ENCODE results near the gene COL16A1. TPM values are rescaled to one million over a fixed set of nuclear protein-coding genes. Genes with fewer than 3 reads are reported as not detected.

The COL16A1 gene
- total and polyA plus RNA-seq, 2 of the 13 experiments (the other 11 are each of a cell fraction or from before 2014, with no cell fraction given) = 4.3 to 12.2 TPM

- no peak for ATAC-seq
- Histone ChIP-seq H3K27ac (ENCODE audit: extremely low read length, insufficient read depth, low read length) (no peak overlapping the region), H3K4me1 (ENCODE audit: insufficient read depth, low read length) (no peaks in the 10 kb centered on the region), H4K20me1 (ENCODE audit: insufficient read depth, low read length) (no peaks in the 10 kb centered on the region), H3K27me3 (ENCODE audit: control insufficient read depth in 1 of 2, insufficient read depth in 2 of 2, low read length in 2 of 2) (peaks cover 4 to 24% of the 10 kb centered on the region in 2 experiments; a peak in 4 of 5 replicates), H3K9ac (ENCODE audit: insufficient read depth, low read depth, low read length) (no peak overlapping the region), H3K36me3 (replicated peaks in 1 of 2; ENCODE audit: control insufficient read depth in 1 of 2, insufficient read depth in 2 of 2, low read length in 2 of 2) (no peaks in the 10 kb centered on the region), H3K79me2 (ENCODE audit: insufficient read depth, low read length) (no peaks in the 10 kb centered on the region), H2AFZ (ENCODE audit: low read length) (no peak overlapping the region), H3K4me3 (replicated peaks in 1 of 3; ENCODE audit: insufficient read depth in 1 of 3, low read depth in 2 of 3, low read length in 3 of 3) (no peak overlapping the region), H3K9me3 (ENCODE audit: low read length) (no peaks in the 10 kb centered on the region), H3K4me2 (ENCODE audit: low read depth, low read length) (no peak overlapping the region)
- BruUV-seq (replicated peaks) = no TSS peak
- WGBS (ENCODE audit: low lambda C conversion rate) = 90% methylated on average over 4 of the region's 20 CpGs
- intact Hi-C loops (cut with micrococcal nuclease; ENCODE audit: unreplicated experiment) (no loop called here), in situ Hi-C loops (cut with HindIII; ENCODE audit: extremely low pct_ligation_motif_present, low pct_unique_long_range_greater_than_20kb) (no loop called here)
- POLR2A ChIA-PET = no interaction called here
- TF ChIP-seq ZNF432 (CRISPR knock-in tag; IDR thresholded peaks at IDR 0.05; ENCODE audit: borderline replicate concordance) = no peak
- TF ChIP-seq ZNF768 (CRISPR knock-in tag; IDR thresholded peaks at IDR 0.05) = peak; percentile 73
- DNase-seq (ENCODE audit: low spot score) = no peak
- CTCF ChIA-PET (ENCODE audit: low intra/inter-chr PET ratio, low total read pairs) = no interaction called here
- FAIRE-seq = no peak
These were observed 83.0 kb downstream of the COL16A1 start for GRCh38 chr1:31620631-31621497.

GRCh38 chr1:31618916-31619846 lies 84.6 kb downstream of the COL16A1 start:
- 60% methylated on average over 10 of the region's 23 CpGs for WGBS (ENCODE audit: low lambda C conversion rate)
- Histone ChIP-seq H3K9ac (ENCODE audit: insufficient read depth, low read depth, low read length) (no peak overlapping the region), H3K4me1 (ENCODE audit: insufficient read depth, low read length) (peaks cover 7% of the 10 kb centered on the region; the same call in 1 of the 2 replicates), H3K27ac (ENCODE audit: extremely low read length, insufficient read depth, low read length) (no peak overlapping the region), H2AFZ (ENCODE audit: low read length) (no peak overlapping the region), H3K27me3 (ENCODE audit: control insufficient read depth in 1 of 2, insufficient read depth in 2 of 2, low read length in 2 of 2) (peaks cover 7 to 39% of the 10 kb centered on the region in 2 experiments), H3K4me3 (replicated peaks in 1 of 3; ENCODE audit: insufficient read depth in 1 of 3, low read depth in 2 of 3, low read length in 3 of 3) (no peak overlapping the region), H3K9me3 (ENCODE audit: low read length) (no peaks in the 10 kb centered on the region), H4K20me1 (ENCODE audit: insufficient read depth, low read length) (no peaks in the 10 kb centered on the region), H3K79me2 (ENCODE audit: insufficient read depth, low read length) (no peaks in the 10 kb centered on the region), H3K36me3 (replicated peaks in 1 of 2; ENCODE audit: control insufficient read depth in 1 of 2, insufficient read depth in 2 of 2, low read length in 2 of 2) (no peaks in the 10 kb centered on the region), H3K4me2 (ENCODE audit: low read depth, low read length) (no peak overlapping the region)
- no TSS peak for BruUV-seq (replicated peaks)
- intact Hi-C loops (cut with micrococcal nuclease; ENCODE audit: unreplicated experiment) (loop anchor here (2.0 kb wide), 1 partner anchor 54 kb away; no protein-coding TSS in a partner anchor), in situ Hi-C loops (cut with HindIII; ENCODE audit: extremely low pct_ligation_motif_present, low pct_unique_long_range_greater_than_20kb) (no loop called here)
- ChIA-PET CTCF (ENCODE audit: low intra/inter-chr PET ratio, low total read pairs) (interaction anchor here (2.8 kb wide), 1 partner anchor 55 kb away, joined by 17 read pairs; no protein-coding TSS in a partner anchor), POLR2A (interaction anchor here (1.2 kb wide), 1 partner anchor 8 kb away, joined by 3 read pairs; no protein-coding TSS in a partner anchor)
- TF ChIP-seq MBNL3 (CRISPR knock-in tag; conservative IDR thresholded peaks at IDR 0.05) (no peak), CTCF (CRISPR knock-in tag; IDR thresholded peaks at IDR 0.05) (0 out of 2 replicates have a peak, but pooled peaks have one; percentile 32), ZMAT5 (CRISPR knock-in tag; IDR thresholded peaks at IDR 0.05; ENCODE audit: borderline replicate concordance, low read depth) (no peak), SMYD3 (CRISPR knock-in tag; IDR thresholded peaks at IDR 0.05) (no peak), RARA (CRISPR knock-in tag; IDR thresholded peaks at IDR 0.05) (no peak), ZNF678 (CRISPR knock-in tag; IDR thresholded peaks at IDR 0.05) (no peak)
- no peak for DNase-seq (ENCODE audit: low spot score)
- FAIRE-seq = no peak
- peak; percentile 7; the same call in 2 of the 3 replicates for ATAC-seq
